ENCODE data around the gene TIMM8B. TPM values are rescaled to one million over a fixed set of nuclear protein-coding genes. Genes with fewer than 3 reads are reported as not detected.

Gene TIMM8B
- total and polyA plus RNA-seq, 2 of the 4 experiments (the other 2 are of a cell fraction) = 35.5 to 103 TPM

- Histone ChIP-seq H2BK20ac (ENCODE audit: low read depth, low read length) (no peak overlapping the region), H3K27ac (ENCODE audit: insufficient read depth, low read length) (peak overlapping the region; percentile 84), H3K18ac (ENCODE audit: low read depth, low read length) (peak overlapping the region; percentile 23), H3K27me3 (ENCODE audit: control insufficient read depth, insufficient read depth, low read length) (no peaks in the 10 kb centered on the region), H2AK5ac (ENCODE audit: low read depth, low read length) (peak overlapping the region; percentile 92), H2AK9ac (replicated peaks; ENCODE audit: low read depth, low read length, poor library complexity) (peak overlapping the region; percentile 98), H3K4me1 (ENCODE audit: control insufficient read depth, insufficient read depth, low read length) (peaks cover 2% of the 10 kb centered on the region; the same call in 1 of the 2 replicates), H4K8ac (ENCODE audit: low read depth in 2 of 2, low read length in 2 of 2) (peak overlapping the region; percentile 78 to 97), H3K4me2 (ENCODE audit: low read depth, low read length) (peak overlapping the region; percentile 92), H2BK15ac (ENCODE audit: low read depth, low read length) (peak overlapping the region; percentile 5; the same call in 1 of the 3 replicates), H4K5ac (ENCODE audit: low read depth, low read length) (peak overlapping the region; percentile 66), H2BK120ac (ENCODE audit: low read depth, low read length) (peak overlapping the region; percentile 52), H3K79me1 (ENCODE audit: low read depth in 1 of 2, low read length in 2 of 2) (peaks cover 36 to 58% of the 10 kb centered on the region in 2 experiments), H3K23ac (ENCODE audit: low read depth, low read length) (peak overlapping the region; percentile 92), H2BK5ac (ENCODE audit: low read depth, low read length, poor library complexity, severe bottlenecking) (peak overlapping the region; percentile 81), H3K4ac (ENCODE audit: low read depth, low read length) (peak overlapping the region; percentile 88), H3K14ac (replicated peaks; ENCODE audit: low read depth, low read length) (peak overlapping the region; percentile 95), H3K56ac (ENCODE audit: extremely low read depth, insufficient read depth, low read length) (peak overlapping the region; percentile 80), H3K9me1 (ENCODE audit: insufficient read depth, low read length) (peaks cover 5% of the 10 kb centered on the region), H2AFZ (replicated peaks; ENCODE audit: low read length, poor library complexity) (peak overlapping the region; percentile 94), H4K91ac (ENCODE audit: insufficient read depth, low read depth, low read length) (peak overlapping the region; percentile 82), H3K4me3 (ENCODE audit: insufficient read depth, low read depth, low read length) (peak overlapping the region; percentile 78), H4K20me1 (ENCODE audit: insufficient read depth, low read length) (0 out of 2 replicates have a peak, but pooled peaks cover 6% of the 10 kb centered on the region), H3K36me3 (ENCODE audit: control insufficient read depth, insufficient read depth, low read length) (peaks cover 22% of the 10 kb centered on the region), H3K9me3 (ENCODE audit: control insufficient read depth, insufficient read depth, low read length) (no peaks in the 10 kb centered on the region), H3K9ac (ENCODE audit: low read depth, low read length) (peak overlapping the region; percentile 92)
- ATAC-seq (ENCODE audit: low read depth) (peak; percentile 56), DNase-seq (peak; percentile 17)
- ChIA-PET CTCF (interaction anchor here (1.0 kb wide), 1 partner anchor 28 kb away, joined by 3 read pairs; no protein-coding TSS in a partner anchor), POLR2A (ENCODE audit: unreplicated experiment) (interaction anchor here (0.5 kb wide), 1 partner anchor 23 kb away, joined by 3 read pairs; no protein-coding TSS in a partner anchor)
- dilution Hi-C loops (cut with HindIII; ENCODE audit: low sequenced_read_pairs, unreplicated experiment) (no loop called here), in situ Hi-C loops (cut with MboI; ENCODE audit: low sequenced_read_pairs) (no loop called here), intact Hi-C loops (cut with micrococcal nuclease) (loop anchor here (1.0 kb wide), 3 partner anchors 89 to 207 kb away; partner anchors contain the start of genes BCO2, CFAP68 and FDXACB1)
- BruUV-seq (replicated peaks) = TSS peak; percentile 62
- 3% methylated on average over 6 of the region's 19 CpGs; no CpG with 5 or more reads in 1 of the 2 experiments for WGBS, 2 experiments (ENCODE audit: extremely low coverage in 2 of 2, insufficient read length in 1 of 2)
- peak; percentile 81 for TF ChIP-seq USF2 (IDR thresholded peaks at IDR 0.05; ENCODE audit: low read depth, low read length)
- no peak for TF ChIP-seq CTCF (conservative IDR thresholded peaks at IDR 0.05; ENCODE audit: low read depth, low read length)
- peak; percentile 87 for TF ChIP-seq MXI1 (IDR thresholded peaks at IDR 0.05; ENCODE audit: borderline replicate concordance, low read depth, low read length)
Measured at GRCh38 chr11:112085822-112086421, 634 bp downstream of the TIMM8B start.

All from IMR-90 (cell line).